Activated naive CD8-positive, alpha-beta T cell treated with anti-CD3 and anti-CD28 coated beads for 36 hours (primary cell): ENCODE measurements around the gene TSEN2. TPM values are rescaled to one million over a fixed set of nuclear protein-coding genes. Genes with fewer than 3 reads are reported as not detected.
"Not testable (repeated sequence)": the region's sequence is repeated elsewhere in the genome, so short reads cannot be mapped to it uniquely, and the experiment has no call there.

ENCODE experiments used
- DNase-seq: peaks from one replicate; pipeline ENCODE4 v3.0.0; 2021
- H3K27ac Mint-ChIP-seq: one replicate; pipeline ENCODE4 v1.8.0; 2022; ENCODE audit warnings: mild to moderate bottlenecking, moderate library complexity, mixed read lengths
- H3K27me3 Mint-ChIP-seq: one replicate; pipeline ENCODE4 v1.8.0; 2022; ENCODE audit warnings: mild to moderate bottlenecking, mixed read lengths
- H3K36me3 Mint-ChIP-seq: one replicate; pipeline ENCODE4 v1.8.0; 2021; ENCODE audit warnings: mild to moderate bottlenecking, mixed read lengths
- H3K4me1 Mint-ChIP-seq: one replicate; pipeline ENCODE4 v1.8.0; 2021; ENCODE audit warnings: mixed read lengths
- H3K4me3 Mint-ChIP-seq: one replicate; pipeline ENCODE4 v1.8.0; 2022; ENCODE audit warnings: mild to moderate bottlenecking, moderate library complexity, mixed read lengths
- H3K9me3 Mint-ChIP-seq: one replicate; pipeline ENCODE4 v1.8.0; 2022; ENCODE audit warnings: mixed read lengths
- total RNA-seq, 2 experiments: library from RNA; stranded (reverse); gene quantifications; one replicate each; pipeline ENCODE4 v1.2.3, GENCODE V29; 2021

TSEN2 gene
- total RNA-seq, 2 experiments from 2014 or later: 24.7 to 29.7 TPM

- DNase-seq: no peak
- Mint-ChIP-seq H3K36me3 (peaks cover 32% of the 10 kb centered on the region), H3K27ac (no peak overlapping the region), H3K27me3 (no peaks in the 10 kb centered on the region), H3K4me3 (no peak overlapping the region), H3K4me1 (no peaks in the 10 kb centered on the region), H3K9me3 (no peaks in the 10 kb centered on the region)
Observed at GRCh38 chr3:12522721-12523120, 38.4 kb downstream of the TSEN2 start.

GRCh38 chr3:12527757-12528143 is 43.5 kb downstream of the TSEN2 start:
- H3K36me3 Mint-ChIP-seq: peaks cover 19% of the 10 kb centered on the region
- H3K9me3 Mint-ChIP-seq: no peaks in the 10 kb centered on the region
- no peak overlapping the region for H3K27ac Mint-ChIP-seq
- no peak overlapping the region for H3K4me3 Mint-ChIP-seq
- no peak for DNase-seq
- no peaks in the 10 kb centered on the region for H3K27me3 Mint-ChIP-seq
- no peaks in the 10 kb centered on the region for H3K4me1 Mint-ChIP-seq

GRCh38 chr3:12532182-12532581 is 47.9 kb downstream of the TSEN2 start:
- no peak overlapping the region for H3K4me3 Mint-ChIP-seq
- H3K36me3 Mint-ChIP-seq: peaks cover 13% of the 10 kb centered on the region

GRCh38 chr3:12536423-12536822 is 52.1 kb downstream of the TSEN2 start:
- no peak for DNase-seq
- no peak overlapping the region for H3K4me3 Mint-ChIP-seq
- peaks cover 7% of the 10 kb centered on the region for H3K36me3 Mint-ChIP-seq
- H3K4me1 Mint-ChIP-seq: no peaks in the 10 kb centered on the region
- no peaks in the 10 kb centered on the region for H3K9me3 Mint-ChIP-seq
- H3K27ac Mint-ChIP-seq: no peak overlapping the region
- no peaks in the 10 kb centered on the region for H3K27me3 Mint-ChIP-seq

More at GRCh38 chr3:12532182-12532581, 47.9 kb downstream of the TSEN2 start:
- DNase-seq: no peak
- Mint-ChIP-seq H3K27me3 (no peaks in the 10 kb centered on the region), H3K27ac (no peak overlapping the region), H3K4me1 (no peaks in the 10 kb centered on the region), H3K9me3 (no peaks in the 10 kb centered on the region)

GRCh38 chr3:12541625-12542024 is 57.3 kb downstream of the TSEN2 start:
- Mint-ChIP-seq H3K4me1 (peaks cover 5% of the 10 kb centered on the region), H3K36me3 (no peaks in the 10 kb centered on the region), H3K27me3 (no peaks in the 10 kb centered on the region), H3K27ac (no peak overlapping the region), H3K9me3 (no peaks in the 10 kb centered on the region), H3K4me3 (no peak overlapping the region)
- DNase-seq: no peak

GRCh38 chr3:12543497-12543896 is 59.2 kb downstream of the TSEN2 start:
- not testable (repeated sequence) for H3K4me3 Mint-ChIP-seq, H3K36me3 Mint-ChIP-seq

GRCh38 chr3:12544652-12545472 is 60.6 kb downstream of the TSEN2 start:
- Mint-ChIP-seq H3K9me3 (no peaks in the 10 kb centered on the region), H3K4me1 (peaks cover 5% of the 10 kb centered on the region), H3K4me3 (no peak overlapping the region), H3K36me3 (no peaks in the 10 kb centered on the region), H3K27ac (no peak overlapping the region), H3K27me3 (no peaks in the 10 kb centered on the region)
- DNase-seq: no peak

More at GRCh38 chr3:12543497-12543896, 59.2 kb downstream of the TSEN2 start:
- H3K4me1 Mint-ChIP-seq, H3K9me3 Mint-ChIP-seq, DNase-seq, H3K27me3 Mint-ChIP-seq, H3K27ac Mint-ChIP-seq: not testable (repeated sequence)

- Mint-ChIP-seq H3K27ac (no peak within 1 kb of the TSS), H3K27me3 (no peaks in the 10 kb centered on the region)
- DNase-seq: no peak
Observed at GRCh38 chr3:12545473-12545791, 61.2 kb downstream of the TSEN2 start, which contains the start of gene MKRN2OS. MKRN2OS (minus strand) TSS chr3:12545499; CDS start chr3:12545464, 35 bp downstream.

GRCh38 chr3:12549971-12550760 is 65.9 kb downstream of the TSEN2 start:
- Mint-ChIP-seq H3K27ac (no peak overlapping the region), H3K4me3 (no peak overlapping the region), H3K4me1 (peaks cover 4% of the 10 kb centered on the region), H3K9me3 (no peaks in the 10 kb centered on the region), H3K27me3 (peaks cover 23% of the 10 kb centered on the region), H3K36me3 (no peaks in the 10 kb centered on the region)
- no peak for DNase-seq

More at GRCh38 chr3:12545473-12545791, 61.2 kb downstream of the TSEN2 start, which contains the start of gene MKRN2OS:
- H3K4me3 Mint-ChIP-seq: no peak within 1 kb of the TSS
- H3K36me3 Mint-ChIP-seq: no peaks in the 10 kb centered on the region
- H3K9me3 Mint-ChIP-seq: no peaks in the 10 kb centered on the region
- peaks cover 5% of the 10 kb centered on the region for H3K4me1 Mint-ChIP-seq

GRCh38 chr3:12553921-12554391 is 69.7 kb downstream of the TSEN2 start:
- Mint-ChIP-seq H3K4me1 (peaks cover 25% of the 10 kb centered on the region), H3K36me3 (no peaks in the 10 kb centered on the region), H3K27me3 (peaks cover 31% of the 10 kb centered on the region), H3K27ac (no peak overlapping the region), H3K4me3 (peak overlapping the region; percentile 85), H3K9me3 (no peaks in the 10 kb centered on the region)
- DNase-seq: no peak

GRCh38 chr3:12556314-12556689 is 72.0 kb downstream of the TSEN2 start:
- no peaks in the 10 kb centered on the region for H3K36me3 Mint-ChIP-seq
- no peak for DNase-seq
- peaks cover 46% of the 10 kb centered on the region for H3K4me1 Mint-ChIP-seq
- peaks cover 31% of the 10 kb centered on the region for H3K27me3 Mint-ChIP-seq
- no peaks in the 10 kb centered on the region for H3K9me3 Mint-ChIP-seq
- H3K27ac Mint-ChIP-seq: peak overlapping the region; percentile 73
- peak overlapping the region; percentile 86 for H3K4me3 Mint-ChIP-seq

GRCh38 chr3:12556690-12557472 is 72.6 kb downstream of the TSEN2 start, which contains the start of gene MKRN2:
MKRN2 (plus strand) TSS chr3:12557087; CDS start chr3:12557151, 64 bp downstream.
- H3K9me3 Mint-ChIP-seq: no peaks in the 10 kb centered on the region
- DNase-seq: peak; percentile 88
- H3K36me3 Mint-ChIP-seq: no peaks in the 10 kb centered on the region
- peak within 1 kb of the TSS; percentile 86 for H3K4me3 Mint-ChIP-seq
- H3K4me1 Mint-ChIP-seq: peaks cover 52% of the 10 kb centered on the region
- H3K27ac Mint-ChIP-seq: peak within 1 kb of the TSS; percentile 89
- H3K27me3 Mint-ChIP-seq: peaks cover 31% of the 10 kb centered on the region

GRCh38 chr3:12557473-12558100 is 73.3 kb downstream of the TSEN2 start:
- H3K27ac Mint-ChIP-seq: peak overlapping the region; percentile 89
- H3K9me3 Mint-ChIP-seq: no peaks in the 10 kb centered on the region
- DNase-seq: no peak
- H3K36me3 Mint-ChIP-seq: no peaks in the 10 kb centered on the region
- peak overlapping the region; percentile 86 for H3K4me3 Mint-ChIP-seq
- peaks cover 57% of the 10 kb centered on the region for H3K4me1 Mint-ChIP-seq
- H3K27me3 Mint-ChIP-seq: peaks cover 31% of the 10 kb centered on the region

GRCh38 chr3:12558706-12559105 is 74.4 kb downstream of the TSEN2 start:
- Mint-ChIP-seq H3K27me3 (peaks cover 23% of the 10 kb centered on the region), H3K4me3 (peak overlapping the region; percentile 86), H3K9me3 (no peaks in the 10 kb centered on the region), H3K4me1 (peaks cover 58% of the 10 kb centered on the region), H3K36me3 (no peaks in the 10 kb centered on the region), H3K27ac (no peak overlapping the region)
- DNase-seq: no peak
